Measurements from ENCODE around the gene ANKS1B. TPM values are rescaled to one million over a fixed set of nuclear protein-coding genes. Genes with fewer than 3 reads are reported as not detected.

ANKS1B gene
- total RNA-seq, 1 donor from 2014 or later, result 5.6 TPM

- H3K9me3 Mint-ChIP-seq, result no peaks in the 10 kb centered on the region
- no peak for DNase-seq (ENCODE audit: low read depth, low spot score)
These were observed 1080.9 kb downstream of the ANKS1B start for GRCh38 chr12:98903875-98904274.

GRCh38 chr12:98901189-98901588 is 1083.5 kb downstream of the ANKS1B start:
- no peaks in the 10 kb centered on the region for H3K4me1 Mint-ChIP-seq
- H3K36me3 Mint-ChIP-seq (ENCODE audit: low read depth), result no peaks in the 10 kb centered on the region
- peaks cover 68% of the 10 kb centered on the region for H3K27me3 Mint-ChIP-seq (ENCODE audit: low read depth)
- H3K4me3 Mint-ChIP-seq, result no peak overlapping the region
- no peak overlapping the region for H3K27ac Mint-ChIP-seq (ENCODE audit: unreplicated experiment)
- no peak for DNase-seq (ENCODE audit: low read depth, low spot score)
- H3K9me3 Mint-ChIP-seq, result no peaks in the 10 kb centered on the region
- no peak for TF ChIP-seq CTCF (conservative IDR thresholded peaks at IDR 0.05)

More at GRCh38 chr12:98903875-98904274, 1080.9 kb downstream of the ANKS1B start:
- H3K4me3 Mint-ChIP-seq, result no peak overlapping the region
- peaks cover 43% of the 10 kb centered on the region for H3K27me3 Mint-ChIP-seq (ENCODE audit: low read depth)
- TF ChIP-seq CTCF (conservative IDR thresholded peaks at IDR 0.05), result no peak
- no peaks in the 10 kb centered on the region for H3K36me3 Mint-ChIP-seq (ENCODE audit: low read depth)
- H3K27ac Mint-ChIP-seq (ENCODE audit: unreplicated experiment), result no peak overlapping the region
- H3K4me1 Mint-ChIP-seq, result no peaks in the 10 kb centered on the region

GRCh38 chr12:98896938-98897337 is 1087.8 kb downstream of the ANKS1B start:
- no peak for TF ChIP-seq CTCF (conservative IDR thresholded peaks at IDR 0.05)
- H3K9me3 Mint-ChIP-seq, result no peaks in the 10 kb centered on the region
- H3K4me3 Mint-ChIP-seq, result peak overlapping the region; percentile 84
- peak; percentile 8 for DNase-seq (ENCODE audit: low read depth, low spot score)
- H3K36me3 Mint-ChIP-seq (ENCODE audit: low read depth), result no peaks in the 10 kb centered on the region
- peaks cover 16% of the 10 kb centered on the region for H3K4me1 Mint-ChIP-seq
- H3K27ac Mint-ChIP-seq (ENCODE audit: unreplicated experiment), result no peak overlapping the region
- H3K27me3 Mint-ChIP-seq (ENCODE audit: low read depth), result peaks cover 91% of the 10 kb centered on the region

GRCh38 chr12:98895086-98895651 is 1089.6 kb downstream of the ANKS1B start:
- H3K27ac Mint-ChIP-seq (ENCODE audit: unreplicated experiment), result no peak overlapping the region
- H3K9me3 Mint-ChIP-seq, result no peaks in the 10 kb centered on the region
- no peaks in the 10 kb centered on the region for H3K36me3 Mint-ChIP-seq (ENCODE audit: low read depth)
- H3K27me3 Mint-ChIP-seq (ENCODE audit: low read depth), result peaks cover 93% of the 10 kb centered on the region
- TF ChIP-seq CTCF (conservative IDR thresholded peaks at IDR 0.05), result no peak
- peaks cover 16% of the 10 kb centered on the region for H3K4me1 Mint-ChIP-seq
- H3K4me3 Mint-ChIP-seq, result peak overlapping the region; percentile 84
- peak; percentile 45 for DNase-seq (ENCODE audit: low read depth, low spot score)

GRCh38 chr12:98894412-98895085 is 1090.2 kb downstream of the ANKS1B start:
- Mint-ChIP-seq H3K36me3 (ENCODE audit: low read depth) (no peaks in the 10 kb centered on the region), H3K9me3 (no peaks in the 10 kb centered on the region), H3K27ac (ENCODE audit: unreplicated experiment) (no peak overlapping the region), H3K4me1 (peaks cover 16% of the 10 kb centered on the region), H3K4me3 (peak overlapping the region; percentile 85), H3K27me3 (ENCODE audit: low read depth) (peaks cover 93% of the 10 kb centered on the region)
- no peak for TF ChIP-seq CTCF (conservative IDR thresholded peaks at IDR 0.05)
- peak; percentile 45 for DNase-seq (ENCODE audit: low read depth, low spot score)
